ENCODE results near the gene TATDN2.
"Not testable (repeated sequence)": the region's sequence is repeated elsewhere in the genome, so short reads cannot be mapped to it uniquely, and the experiment has no call there.

TATDN2 gene

DNA sequence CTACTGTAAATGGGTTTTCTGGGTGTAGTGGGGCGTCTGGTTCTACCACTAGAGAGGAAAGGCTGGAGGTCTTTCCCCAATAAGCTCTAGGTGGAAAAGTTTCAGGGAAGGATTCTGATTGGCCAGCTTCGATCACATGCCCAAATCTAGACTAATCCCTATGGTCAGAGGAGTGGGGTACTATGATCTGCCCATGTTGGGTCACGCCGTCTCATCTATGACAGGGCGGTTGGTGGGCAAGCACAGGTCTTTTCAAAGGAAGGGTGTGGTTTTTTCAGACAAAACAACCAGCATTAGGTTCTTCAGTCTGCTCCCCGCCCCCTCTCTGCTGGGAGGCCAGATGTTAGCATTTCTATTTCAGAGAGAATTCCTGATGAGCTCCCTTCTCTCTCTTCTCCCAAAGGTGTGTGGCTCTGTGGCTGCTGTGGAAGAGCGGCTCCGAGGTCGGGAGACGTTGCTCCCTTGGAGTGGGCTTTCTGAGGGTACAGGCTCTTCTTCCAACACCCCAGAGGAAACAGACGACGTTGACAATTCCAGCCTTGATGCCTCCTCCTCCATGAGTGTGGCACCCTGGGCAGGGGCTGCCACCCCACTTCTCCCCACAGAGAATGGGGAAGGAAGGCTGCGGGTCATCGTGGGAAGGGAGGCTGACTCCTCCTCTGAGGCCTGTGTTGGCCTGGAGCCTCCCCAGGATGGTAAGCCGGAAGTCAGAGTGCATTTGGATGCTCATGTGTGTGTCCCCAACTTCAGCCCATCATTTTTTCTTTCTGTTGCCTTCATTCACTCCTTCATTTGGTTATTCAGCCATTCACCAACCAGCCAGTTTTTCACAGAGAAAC lies 9.7 kb upstream of the TATDN2 start:
- no peak for DNase-seq

DNA sequence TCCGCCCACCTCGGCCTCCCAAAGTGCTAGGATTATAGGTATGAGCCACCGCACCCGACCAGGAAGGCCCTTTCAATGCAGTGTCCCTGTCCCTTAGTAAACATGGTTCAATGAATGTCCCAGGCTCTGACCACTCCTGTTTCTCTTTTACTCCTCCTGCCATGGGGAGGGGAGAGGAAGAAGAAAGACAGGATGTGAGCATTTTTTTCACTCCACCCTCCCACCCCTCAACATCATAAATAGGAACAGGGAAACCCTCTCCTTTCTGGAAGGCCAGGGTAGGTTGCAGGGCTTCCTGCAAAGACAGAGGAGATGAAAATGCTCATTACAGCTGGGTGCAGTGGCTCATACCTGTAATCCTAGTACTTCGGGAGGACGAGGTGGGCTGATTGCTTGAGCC lies 7.5 kb upstream of the TATDN2 start:
- no peak for DNase-seq

DNA sequence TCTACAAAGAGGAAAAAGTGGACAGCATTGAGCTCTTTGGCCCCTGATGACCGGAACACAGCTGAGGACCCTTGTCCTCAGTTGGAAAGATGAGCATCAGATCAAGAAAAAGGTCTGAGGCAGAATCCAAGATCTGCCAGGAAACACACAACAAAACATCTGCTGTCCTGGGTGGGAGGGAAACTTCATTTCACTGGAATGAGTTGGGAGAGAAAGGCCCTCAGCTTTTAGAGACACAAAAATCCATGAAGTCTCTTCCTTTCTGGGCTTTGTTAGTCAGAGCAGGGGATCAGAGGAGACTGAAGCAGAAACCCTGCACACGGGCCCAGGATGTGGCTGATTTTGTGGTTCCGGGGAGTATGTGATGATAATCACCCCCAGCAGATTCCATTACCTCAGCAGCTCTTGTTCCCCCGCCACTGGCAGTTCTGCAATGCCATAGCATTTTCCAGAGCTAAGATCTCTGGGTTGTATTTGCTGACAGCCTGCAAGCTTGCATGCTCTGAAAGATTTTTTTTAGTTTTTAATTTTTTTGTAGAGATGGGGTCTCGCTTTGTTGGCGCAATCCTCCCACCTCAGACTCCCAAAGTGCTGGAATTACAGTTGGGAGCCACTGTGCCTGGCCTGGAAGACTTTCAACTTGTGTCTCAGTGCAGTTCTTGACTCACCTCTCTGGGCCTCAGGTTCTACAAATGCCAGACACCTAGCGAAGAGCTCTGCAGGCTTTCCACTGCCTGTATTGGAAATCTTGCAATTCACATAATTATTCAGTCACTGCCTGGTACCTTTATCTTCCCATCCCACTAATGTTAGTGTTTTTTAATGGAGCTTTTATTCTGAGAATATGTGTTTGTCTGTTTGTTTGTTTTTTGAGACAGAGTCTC lies 5.8 kb upstream of the TATDN2 start:
- no peak for DNase-seq

DNA sequence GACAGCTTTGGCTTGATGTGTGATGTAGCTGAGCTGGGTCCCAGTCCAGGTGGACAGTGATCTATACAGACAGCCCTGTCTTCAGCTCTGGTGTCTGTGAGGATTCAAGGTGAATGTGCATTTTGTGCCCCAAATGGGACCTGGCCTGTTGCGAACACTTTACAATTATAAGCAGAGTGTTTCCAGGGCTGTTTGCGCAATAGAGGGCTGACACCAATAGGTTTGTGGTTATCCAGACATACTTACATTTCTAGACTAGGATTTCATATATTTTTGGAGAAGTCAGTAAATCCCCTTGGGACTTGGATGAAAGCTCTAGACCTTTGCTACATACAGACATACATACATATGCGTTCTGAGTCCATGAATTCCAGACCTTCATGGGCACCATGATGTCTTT lies 4.2 kb upstream of the TATDN2 start:
- DNase-seq: no peak

DNA sequence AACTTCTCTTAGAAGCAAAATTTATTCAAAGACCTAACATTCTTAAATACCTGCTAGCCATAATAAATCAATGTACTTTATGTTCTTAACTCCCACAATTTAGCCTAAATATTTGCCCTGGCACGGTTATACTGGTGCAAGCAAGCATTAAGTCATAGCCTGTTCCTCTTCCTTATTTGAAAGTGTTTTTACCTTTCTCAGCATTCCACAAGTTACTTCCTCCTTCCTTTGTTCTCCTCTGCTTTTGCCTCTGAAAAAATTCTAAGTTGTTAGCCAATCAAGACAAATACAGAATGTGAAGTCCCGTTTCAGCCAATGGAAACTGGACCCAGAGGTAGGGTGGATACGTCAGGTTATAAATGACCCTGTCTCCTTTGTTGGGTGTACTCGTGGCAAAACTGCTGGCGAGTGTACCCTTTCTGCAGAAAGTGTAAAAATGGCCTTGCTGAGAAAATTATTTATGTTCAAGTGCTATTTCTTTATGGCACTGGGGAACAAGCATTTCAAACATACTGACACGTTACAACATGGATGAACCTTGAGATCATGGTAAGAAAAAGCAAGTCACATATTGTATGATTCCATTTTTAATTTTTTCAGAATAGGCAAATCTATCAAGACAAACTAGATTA lies 3.1 kb upstream of the TATDN2 start:
- no peak for DNase-seq

DNA sequence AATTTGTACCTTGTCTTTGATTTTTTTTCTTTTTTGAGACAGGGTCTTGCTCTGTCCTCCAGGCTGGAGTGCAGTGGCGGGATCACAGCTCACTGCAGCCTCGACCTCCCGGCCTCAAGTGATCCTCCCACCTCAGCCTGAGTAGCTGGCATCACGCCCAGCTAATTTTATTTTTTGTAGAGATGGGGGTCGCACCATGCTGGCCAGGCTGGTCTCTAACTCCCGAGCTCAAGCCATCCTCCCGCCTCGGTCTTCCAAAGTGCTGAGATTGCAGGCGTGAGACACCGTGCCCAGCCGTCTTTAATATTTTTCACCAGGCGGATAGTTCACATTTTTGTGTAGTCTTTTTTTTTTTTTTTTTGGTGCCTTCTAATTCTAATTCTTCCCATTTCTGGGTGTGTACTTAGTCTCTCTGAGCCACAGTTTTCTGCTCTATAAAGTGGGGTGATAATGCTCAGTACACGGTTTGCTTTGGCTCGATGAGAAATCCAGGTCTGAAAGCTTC lies 528 bp upstream of the TATDN2 start:
- DNase-seq: no peak

DNA sequence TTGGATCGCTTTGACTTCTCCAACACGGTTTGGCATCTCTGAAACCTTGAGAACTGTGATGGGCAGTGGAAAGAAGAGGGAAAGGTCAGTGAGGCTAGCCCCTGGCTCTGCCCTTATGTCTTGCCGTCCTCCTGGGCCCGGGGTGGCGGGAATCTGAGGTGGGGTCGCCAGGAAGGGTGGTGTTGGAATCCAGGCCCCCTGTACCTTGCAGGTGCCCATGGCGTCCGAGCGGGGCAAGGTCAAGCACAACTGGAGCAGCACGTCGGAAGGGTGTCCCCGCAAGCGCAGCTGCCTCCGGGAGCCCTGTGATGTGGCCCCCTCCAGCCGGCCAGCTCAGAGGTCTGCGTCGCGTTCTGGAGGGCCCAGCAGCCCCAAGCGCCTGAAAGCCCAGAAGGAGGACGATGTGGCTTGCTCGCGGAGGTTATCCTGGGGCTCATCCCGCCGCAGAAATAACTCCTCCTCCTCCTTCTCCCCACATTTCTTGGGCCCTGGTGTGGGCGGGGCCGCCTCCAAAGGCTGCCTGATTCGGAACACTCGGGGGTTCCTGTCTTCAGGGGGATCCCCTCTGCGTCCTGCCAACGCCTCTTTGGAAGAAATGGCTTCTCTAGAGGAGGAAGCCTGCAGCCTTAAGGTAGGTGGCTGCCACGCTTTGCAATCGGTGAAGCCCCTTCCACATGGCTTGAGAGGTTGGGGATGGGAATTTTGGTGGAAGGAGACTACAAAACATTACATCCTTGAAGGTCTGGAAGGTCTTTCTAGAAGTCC lies 907 bp downstream of the TATDN2 start:
- no peak for DNase-seq

DNA sequence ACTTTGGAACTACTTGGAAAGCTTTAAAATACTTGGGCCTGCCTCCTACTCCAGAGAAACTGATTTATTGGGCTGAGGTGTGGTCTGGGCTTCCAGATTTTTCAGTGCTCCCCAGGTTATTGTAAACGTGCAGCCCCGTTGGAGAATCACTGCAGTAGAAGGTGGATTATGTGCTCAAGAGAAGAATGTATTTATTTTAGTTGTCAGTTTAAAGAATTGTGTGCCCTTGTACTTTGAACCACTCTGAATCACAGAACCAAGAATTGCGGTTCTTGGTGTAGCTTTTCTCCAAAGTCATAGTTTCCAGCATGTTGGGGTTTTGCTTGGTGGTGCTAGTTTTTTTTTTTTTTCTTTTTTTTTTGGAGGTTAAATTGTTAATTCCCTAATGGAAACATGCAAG lies 1.6 kb downstream of the TATDN2 start:
- DNase-seq: no peak

DNA sequence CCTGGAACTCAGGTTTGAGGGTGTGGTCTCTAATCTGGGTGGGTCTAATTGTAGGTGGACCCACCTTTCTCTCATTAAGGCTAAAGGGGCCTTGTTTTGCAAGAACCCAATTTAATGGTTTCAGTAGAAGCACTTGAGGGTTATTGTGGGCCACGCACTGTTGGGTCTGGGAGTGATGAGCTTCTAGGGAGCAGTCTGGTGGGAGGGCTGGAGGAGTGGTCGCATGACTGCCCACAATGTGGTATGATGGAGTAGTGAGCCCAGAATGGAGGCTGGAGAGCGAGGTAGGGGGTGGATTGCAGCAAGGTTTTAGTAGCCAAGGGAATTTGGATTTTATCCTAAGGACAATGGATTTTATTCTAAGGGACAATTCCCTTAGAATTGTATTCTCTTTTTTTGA lies 2.7 kb downstream of the TATDN2 start:
- DNase-seq: no peak

DNA sequence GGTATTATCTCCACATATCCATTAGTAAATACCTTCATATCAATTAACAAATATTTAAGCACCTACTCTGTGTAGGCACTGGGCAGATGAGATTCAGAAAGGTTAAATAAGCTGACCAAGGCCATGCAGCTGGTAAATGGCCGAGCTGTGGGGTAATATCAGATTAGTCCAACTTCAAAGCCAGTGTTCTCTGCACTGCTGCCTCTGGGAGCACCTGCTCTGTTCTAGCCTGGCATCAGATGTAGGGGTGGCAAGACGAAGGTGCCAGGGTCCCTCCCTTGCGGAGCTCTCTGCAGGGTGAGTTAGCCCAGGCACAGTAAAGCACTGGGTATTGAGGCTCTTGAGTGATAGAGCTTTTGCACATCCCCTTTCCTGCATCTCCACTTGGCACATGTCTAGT lies 5.5 kb downstream of the TATDN2 start:
- no peak for DNase-seq

DNA sequence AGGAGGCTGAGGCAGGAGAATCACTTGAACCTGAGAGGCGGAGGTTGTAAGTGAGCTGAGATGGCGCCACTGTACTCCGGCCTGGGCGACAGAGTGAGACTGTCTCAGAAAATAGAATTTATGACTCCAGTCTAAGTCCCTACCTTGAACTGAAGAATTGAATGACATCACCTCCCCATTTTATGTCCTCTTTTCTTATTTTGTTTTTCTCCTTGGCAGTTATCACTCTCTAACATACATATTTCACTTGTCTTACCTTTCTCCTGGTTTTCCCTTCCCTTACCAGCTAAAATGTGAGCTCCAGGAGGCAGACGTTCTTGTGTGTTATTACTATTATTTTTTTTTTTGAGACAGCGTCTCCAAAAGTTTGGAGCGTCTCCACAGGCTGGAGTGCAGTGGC lies 7.6 kb downstream of the TATDN2 start:
- no peak for DNase-seq

DNA sequence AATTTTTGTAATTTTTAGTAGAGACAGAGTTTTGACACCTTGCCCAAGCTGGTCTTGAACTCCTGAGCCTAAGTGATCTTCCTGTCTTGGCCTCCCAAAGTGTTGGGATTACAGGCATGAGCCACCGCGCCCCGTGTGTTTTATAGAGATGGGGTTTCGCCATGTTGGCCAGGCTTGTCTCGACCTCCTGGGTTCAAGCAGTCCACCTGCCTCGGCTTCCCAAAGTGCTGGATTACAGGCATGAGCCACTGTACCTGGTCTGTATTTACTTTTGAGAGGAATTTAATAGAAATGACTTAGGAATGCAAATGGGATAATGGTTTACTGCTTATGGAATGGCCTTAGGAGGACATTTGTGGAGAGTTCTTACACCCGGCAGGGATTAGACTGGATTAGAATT lies 10.8 kb downstream of the TATDN2 start:
- DNase-seq: no peak

DNA sequence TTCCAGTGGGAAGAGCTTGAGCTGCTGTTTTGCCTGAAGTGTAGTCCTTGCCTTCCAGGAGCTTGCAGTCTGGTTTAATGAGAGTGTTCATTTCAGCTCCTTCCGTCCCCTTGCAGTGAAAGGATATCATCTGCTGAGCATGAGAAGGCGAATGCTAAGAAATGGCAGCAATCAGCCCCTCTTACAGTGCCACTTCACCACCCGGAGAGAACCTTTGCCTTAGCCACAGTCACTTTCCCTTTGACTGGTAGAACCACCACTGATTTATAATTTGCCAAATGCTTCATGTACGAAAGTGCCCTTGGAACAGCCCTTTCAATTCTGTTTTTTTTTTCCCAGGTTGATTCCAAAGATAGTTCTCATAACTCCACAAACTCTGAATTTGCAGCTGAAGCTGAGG lies 11.5 kb downstream of the TATDN2 start:
- DNase-seq: no peak

DNA sequence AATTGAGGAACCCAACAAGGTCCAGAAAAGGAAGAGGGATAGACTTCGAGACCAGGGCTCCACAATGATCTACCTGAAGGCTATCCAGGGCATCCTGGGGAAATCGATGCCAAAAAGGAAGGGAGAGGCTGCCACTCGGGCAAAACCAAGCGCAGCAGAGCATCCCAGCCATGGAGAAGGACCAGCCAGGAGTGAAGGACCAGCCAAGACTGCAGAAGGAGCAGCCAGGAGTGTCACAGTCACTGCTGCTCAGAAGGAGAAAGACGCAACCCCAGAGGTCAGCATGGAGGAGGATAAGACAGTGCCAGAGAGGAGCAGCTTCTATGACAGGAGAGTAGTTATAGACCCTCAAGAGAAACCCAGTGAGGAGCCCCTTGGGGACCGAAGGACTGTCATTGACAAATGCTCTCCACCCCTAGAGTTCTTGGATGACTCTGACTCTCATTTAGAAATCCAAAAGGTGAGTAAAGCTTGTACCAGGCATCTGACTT lies 12.0 kb downstream of the TATDN2 start:
- DNase-seq: no peak

DNA sequence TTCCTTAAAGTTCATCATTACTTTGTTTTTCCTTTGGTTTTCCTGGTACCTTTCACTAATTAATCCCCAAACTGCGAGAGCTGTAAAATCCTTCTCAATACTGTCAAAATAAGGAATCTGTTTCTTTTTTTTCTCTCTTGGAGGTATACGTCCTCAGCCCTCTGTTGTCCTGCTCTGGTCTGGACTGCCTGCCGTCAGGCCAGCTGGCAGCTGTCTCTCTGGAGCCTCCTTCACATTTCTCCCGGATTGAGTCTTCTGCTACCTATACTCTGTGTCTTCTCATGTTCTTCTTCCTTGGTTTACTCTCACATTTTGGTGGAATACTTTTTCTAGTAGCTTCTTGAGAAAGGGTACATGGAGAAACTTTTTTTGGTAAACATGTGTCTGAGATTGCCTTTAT lies 13.8 kb downstream of the TATDN2 start:
- no peak for DNase-seq

DNA sequence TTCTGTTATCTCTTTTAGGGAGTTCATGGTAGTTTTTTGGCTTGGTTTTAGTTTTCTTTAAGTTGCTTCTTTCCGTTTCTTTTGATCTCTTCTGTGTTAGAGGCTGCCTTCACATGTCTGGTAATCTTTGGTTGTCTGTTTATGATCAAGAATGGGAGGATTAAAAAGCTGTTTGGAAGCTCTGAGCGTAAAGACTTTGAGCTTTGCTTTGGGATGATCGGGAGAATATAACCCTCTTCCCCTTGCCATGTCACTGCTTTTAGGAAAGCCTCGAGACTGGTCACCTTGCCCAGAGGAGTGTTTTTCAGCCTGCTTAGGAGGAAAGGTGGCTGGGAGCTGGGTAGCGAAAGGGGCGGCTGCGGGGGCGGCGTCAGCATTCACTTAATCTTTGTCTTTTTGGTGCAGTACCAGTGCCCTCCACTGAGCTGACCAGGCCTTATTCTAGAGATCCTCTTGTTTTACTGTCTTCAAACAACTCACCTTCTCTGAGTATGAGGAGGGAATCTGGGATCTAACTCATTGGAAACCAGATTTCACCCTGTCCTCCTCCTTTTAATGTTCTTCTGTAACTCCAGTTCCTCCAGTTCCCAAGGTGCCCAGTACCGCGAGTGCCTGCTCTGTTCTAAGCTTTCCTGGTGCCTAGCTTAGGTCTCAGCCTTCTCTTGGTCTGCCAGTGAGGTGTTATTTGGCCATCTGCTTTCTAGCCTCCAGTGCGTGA lies 15.5 kb downstream of the TATDN2 start:
- no peak for DNase-seq

DNA sequence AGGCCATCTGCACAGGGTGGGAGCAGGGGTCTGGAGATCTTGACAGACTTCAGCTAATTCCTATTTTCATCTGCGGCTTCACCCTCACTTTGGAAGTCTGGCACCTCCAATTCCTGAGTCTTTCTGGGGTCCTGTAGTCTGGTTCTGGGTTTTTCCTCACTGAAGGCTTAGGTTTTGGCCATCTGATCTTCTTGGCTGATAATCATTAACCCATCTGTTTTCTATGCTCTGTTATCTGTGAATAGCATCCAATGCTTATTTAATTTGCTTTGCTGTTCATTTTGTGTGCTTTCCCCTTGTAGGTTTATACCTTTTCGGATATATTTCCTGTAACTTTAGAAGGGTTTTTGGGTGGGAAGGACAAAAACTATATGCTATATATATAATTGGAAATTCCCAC lies 17.6 kb downstream of the TATDN2 start:
- DNase-seq: no peak

DNA sequence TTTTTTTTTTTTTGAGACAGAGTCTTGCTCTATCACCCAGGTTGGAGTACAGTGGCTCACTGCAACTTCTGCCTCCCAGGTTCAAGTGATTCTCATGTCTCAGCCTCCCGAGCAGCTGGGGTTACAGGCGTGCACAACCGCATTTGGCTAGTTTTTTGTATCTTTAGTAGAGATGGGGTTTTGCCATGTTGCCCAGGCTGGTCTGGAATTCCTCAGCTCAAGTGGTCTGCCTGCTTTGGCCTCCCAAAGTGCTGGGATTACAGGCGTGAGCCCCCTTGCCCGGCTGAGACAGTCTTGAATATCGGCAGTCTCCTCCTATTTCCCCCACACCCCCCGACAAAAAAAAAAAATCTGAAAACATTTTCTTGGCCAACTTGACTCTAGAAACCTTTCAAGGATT lies 18.7 kb downstream of the TATDN2 start:
- not testable (repeated sequence) for DNase-seq

DNA sequence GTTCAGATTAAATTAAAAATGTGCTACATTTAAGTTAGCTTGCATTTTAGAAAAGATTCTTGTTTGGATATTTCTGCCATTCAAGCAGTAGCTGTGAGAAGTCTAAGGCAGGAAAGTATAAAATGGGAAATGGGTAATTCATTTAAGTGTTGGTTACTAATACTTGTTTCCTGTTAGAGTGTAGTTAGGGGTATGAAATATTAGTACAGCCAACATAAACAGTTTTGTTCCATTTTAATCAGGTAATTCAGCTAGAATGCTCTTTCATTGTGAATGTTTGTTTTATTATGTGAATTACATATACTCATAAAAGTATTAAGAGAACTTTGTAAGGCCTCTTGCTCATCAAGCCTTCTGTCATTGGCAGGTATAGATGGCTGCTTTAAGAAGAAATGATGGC lies 19.9 kb downstream of the TATDN2 start:
- DNase-seq: no peak

DNA sequence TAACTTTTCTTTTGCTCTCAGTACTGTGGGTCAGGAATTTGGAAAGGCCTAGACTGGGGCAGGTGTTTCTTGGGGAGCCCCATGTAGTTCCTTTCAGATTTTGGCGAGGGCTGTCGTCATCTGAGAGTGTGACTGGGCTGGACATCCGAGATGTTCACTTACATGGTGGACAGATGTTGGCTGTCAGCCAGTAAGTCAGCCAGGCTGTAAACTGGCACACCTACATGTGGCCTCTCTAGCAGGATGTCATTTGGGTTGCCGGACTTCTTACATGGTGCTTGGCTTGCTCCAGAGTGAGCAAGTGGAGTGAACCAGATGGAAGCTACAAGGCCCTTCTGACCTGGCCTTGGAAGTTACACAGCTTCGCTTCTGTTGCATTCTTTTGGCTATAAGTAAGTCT lies 20.7 kb downstream of the TATDN2 start:
- no peak for DNase-seq

DNA sequence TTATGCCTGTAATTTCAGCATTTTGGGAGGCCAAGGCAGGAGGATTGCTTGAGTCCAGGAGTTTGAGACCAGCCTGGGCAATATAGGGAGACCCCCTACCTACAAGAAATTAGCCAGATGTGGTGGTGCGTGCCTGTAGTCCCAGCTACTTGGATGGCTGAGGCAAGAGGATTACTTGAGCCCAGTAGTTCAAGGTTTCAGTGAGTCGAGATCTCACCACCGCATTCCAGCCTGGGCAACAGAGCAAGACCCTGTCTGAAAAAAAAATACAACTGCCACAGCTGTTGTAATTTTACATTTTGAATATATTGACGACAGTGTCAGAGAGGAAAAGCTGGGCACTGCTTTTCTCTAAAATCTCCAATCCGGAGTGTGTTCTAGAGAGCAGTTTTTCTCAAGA lies 21.2 kb downstream of the TATDN2 start:
- DNase-seq: no peak

DNA sequence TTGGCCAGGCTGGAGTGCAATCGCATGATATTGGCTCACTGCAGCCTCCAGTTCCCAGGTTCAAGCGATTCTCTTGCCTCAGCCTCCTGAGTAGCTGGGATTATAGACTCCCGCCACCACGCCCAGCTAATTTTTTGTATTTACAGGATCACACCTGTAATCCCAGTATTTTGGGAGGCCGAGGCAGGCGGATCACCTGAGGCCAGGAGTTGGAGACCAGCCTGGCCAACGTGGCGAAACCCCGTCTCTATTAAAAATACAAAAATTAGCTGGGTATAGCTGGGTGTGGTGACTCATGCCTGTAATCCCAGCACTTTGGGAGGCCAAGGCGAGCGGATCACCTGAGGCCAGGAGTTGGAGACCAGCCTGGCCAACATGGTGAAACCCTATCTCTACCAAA lies 24.2 kb downstream of the TATDN2 start:
- DNase-seq: not testable (repeated sequence)

Data from NCI-H1436 (cell line).